Measurements from ENCODE around the gene MARK3.

Gene MARK3

DNA sequence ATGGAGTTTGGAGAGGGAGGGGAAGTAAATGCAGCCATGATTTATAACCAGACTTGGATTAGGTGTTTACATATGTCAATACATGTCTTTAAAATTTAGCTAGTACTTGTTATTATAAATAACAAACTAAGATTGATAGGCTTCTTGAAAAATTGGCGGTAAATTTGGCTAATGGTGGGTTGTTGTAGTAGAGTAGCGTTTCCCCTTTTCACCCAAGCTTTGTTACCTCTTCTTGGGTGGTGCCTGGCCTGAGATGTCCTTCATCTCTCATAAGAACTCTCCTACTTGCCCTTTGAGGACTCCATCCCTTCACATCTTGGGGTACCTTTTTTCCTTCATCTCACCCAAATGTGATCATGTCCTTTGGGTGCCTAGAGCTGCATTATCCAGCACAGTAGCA, 11.2 kb downstream of the MARK3 start:
- no peak for DNase-seq

DNA sequence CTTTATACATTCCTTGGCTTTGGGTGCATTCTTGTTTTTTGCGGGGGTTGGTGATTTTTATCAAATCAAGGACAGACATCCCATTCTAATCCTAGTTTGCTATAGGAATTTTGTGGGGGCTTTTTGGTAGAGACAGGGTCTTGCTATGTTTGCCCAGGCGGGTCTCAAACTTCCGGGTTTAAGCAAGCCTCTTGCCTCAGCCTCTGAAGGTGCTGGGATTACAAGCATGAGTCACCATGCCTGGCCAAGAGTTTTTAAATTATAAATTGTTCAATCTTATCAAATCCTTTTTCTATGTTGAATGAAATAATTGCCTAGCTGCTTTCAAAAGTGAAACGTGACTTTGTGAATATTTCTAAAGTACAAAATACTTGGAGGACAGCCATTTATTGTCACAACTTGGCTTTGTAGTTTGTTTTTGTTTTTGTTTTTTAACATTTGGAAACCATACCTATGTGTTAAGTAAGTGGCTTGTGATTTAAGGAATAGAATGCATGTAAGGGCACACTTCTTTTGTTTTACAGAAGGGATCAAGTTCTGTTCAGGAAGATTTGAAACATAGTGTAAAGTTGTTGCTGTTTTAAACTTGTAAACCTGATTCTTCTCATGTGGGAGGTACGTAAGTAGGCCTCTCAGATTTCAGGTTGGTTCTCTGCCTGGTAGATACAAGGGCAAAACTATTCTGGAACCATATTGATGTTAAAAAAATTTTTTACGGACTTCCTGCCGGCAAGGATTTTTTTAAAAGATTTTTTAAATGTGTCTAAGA, 13.4 kb downstream of the MARK3 start:
- no peak for DNase-seq

DNA sequence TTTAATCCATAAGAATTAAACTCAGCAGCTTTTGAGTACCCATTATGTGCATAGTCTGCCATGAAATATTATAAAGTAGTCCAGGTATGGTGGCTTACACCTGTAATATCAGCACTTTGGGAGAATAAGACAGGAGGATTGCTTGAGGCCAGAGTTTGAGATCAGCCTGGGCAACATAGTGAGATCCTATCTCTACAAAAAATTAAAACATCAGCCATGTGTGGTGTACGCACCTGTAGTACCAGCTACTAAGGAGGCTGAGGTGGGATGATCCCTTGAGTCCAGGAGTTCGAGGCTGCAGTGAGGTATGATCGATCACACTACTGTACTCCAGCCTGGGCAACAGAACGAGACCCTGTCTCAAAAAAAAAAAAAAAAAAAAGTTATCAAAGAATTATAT, 15.3 kb downstream of the MARK3 start:
- DNase-seq: no peak

GRCh38 chr14:103401223-103402214, 16.3 kb downstream of the MARK3 start:
- no peak for DNase-seq

DNA sequence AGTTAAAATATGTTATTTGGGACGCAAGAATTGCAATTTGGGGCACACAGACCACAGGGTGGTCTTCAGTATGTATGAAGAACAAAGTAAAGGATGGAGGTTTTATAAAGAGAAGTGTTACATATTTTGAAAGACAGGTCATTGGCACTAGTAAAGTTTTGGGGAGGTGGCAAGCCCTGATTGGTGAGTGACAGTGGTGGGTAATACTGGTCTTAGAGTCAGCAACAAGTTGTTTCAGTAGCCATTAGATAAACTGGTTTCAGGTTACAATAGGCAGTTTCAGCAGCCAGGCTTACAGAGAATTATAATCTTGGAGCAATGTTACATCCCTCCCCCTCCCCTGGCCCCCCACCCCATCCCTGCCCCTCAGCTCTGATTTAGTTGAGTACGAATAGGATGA, 17.5 kb downstream of the MARK3 start:
- DNase-seq: no peak

GRCh38 chr14:103404032-103404918, 19.1 kb downstream of the MARK3 start:
- no peak for DNase-seq

GRCh38 chr14:103404920-103405319, 19.7 kb downstream of the MARK3 start:
- no peak for DNase-seq

- peak in 1 of 14 donors; percentile 43 for DNase-seq
Measured at GRCh38 chr14:103408491-103409155, 23.4 kb downstream of the MARK3 start.

DNA sequence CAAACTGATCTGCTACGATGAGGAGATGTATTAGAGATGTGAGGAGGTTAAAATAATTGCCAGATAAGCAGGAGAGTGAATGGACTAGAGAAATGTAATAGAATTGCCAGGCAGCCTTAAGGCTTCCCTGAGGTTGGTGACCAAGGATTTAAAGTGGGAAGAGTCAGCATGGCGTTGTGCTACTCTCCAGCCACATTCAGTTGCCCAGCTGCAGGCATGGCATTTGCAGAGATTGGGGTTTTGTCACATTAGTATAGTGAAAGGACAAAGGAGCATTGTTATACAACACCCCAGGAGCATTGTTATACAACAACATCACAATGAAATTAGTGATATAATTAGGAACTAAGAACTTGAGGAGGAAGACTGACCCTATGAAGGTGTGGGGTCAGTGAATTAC, 31.7 kb downstream of the MARK3 start:
- peak in 2 of 14 donors; percentile 11 to 18 for DNase-seq

DNA sequence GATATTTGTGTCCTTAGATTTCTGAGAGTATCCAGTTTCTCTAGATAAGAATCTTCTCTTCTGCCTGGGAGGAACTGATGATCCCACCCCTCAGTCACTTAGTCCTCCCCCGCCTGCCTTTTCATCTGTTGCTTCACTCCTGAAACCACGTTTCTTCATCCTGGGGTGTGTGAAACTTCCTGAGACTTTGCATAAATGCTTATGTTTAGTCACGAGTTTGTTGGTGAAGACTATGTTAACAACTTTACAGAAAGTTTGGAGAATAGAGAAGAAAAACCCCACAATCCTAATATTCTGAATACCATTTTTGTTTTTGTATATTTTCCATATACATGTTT, 33.2 kb downstream of the MARK3 start:
- no peak for DNase-seq

DNA sequence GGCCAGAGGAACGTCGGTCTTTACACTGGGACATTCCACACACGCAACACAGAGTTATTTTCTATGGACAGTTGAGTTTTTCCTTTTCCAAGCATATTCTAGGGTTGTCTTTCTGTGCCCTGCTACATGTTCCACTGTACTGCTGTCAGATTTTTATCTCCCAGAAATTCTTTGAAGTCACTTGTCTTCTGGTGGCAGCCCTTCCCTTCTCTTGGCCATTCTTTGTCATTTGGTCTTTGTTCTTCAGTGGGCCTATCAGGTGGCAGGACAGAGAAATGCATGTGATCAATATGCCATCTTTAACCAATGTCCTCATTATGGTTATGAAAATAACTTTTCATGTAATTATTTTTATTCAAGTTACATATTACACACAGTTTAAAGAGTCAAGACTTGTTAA, 36.3 kb downstream of the MARK3 start:
- DNase-seq: no peak

- DNase-seq: no peak
Measured at GRCh38 chr14:103423050-103423461, 37.8 kb downstream of the MARK3 start.

DNA sequence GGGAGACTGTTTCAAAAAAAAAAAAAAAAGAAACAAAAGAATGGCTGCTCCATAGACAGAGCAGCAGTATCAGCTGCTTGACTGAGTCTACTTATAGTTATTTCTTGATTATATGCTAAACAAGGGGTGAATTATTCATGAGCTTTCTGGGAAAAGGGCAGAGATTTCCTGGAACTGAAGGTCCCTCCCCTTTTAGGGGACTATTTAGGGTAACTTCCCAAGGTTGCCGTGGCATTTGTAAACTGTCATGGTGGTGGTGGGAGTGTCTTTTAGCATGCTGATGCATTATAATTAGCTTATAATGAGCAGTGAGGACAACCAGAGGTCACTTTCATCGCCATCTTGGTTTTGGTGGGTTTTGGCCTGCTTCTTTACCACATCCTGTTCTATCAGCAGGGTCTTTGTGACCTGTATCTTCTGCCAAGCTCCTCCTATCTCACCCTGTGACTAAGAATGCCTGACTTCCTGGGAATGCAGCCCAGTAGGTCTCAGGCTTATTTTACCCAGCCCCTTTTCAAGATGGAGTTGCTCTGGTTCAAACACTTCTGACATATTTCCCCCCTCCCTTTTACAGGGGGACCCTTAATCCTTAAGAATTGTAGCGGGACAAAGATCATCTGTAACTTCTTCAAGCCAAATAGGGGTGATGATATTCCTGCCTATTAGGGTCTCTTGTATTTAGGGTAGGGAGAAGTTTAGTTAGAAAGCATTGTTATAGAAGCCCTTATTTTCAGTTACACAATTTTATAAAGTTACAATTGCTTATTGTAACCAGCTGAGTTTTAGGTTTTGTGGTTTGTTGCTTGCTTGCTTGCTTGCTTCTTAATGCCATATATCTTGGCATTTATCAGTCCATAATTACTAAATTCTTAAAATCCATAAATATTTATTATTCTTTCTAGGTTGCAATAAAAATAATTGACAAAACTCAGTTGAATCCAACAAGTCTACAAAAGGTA, 42.5 kb downstream of the MARK3 start:
- peak in 2 of 14 donors; percentile 15 to 40 for DNase-seq

DNA sequence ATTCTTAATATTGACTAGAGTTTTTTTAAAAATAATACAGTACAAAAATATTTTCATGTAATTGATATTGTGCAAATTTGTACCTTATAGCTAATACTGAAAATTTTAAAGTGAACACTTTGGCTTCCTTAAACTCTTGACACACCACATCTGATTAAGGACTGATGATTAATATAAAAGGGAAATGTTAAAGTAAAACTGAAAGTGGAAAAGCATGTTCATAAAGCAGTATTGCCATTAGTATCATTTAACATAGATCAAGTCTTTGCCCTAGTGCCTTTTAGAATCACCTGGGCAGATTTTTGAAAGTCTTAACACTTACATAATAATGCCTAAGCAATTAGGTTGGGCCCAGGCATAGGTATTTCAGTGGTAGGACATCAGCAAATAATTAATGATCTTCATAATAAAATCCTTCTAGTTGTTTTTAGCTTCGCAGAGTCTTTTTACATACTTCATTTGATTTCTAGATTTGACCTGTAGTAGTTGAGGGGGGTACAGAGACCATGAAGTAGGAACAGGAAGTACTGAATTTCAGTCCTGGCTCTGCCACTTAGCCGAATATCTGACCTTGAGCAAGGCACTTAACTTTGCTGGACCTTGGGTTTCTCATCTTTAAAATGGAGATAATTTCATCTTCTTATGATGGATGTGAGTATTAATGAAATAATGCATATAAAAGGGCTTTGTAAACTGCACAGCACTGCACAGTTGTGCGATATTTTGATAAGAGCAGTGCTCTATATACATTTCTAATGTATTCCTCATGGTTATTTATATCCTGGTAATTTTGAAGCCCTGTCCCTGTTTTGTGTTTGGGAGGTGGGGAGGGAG, 43.7 kb downstream of the MARK3 start:
- no peak for DNase-seq

DNA sequence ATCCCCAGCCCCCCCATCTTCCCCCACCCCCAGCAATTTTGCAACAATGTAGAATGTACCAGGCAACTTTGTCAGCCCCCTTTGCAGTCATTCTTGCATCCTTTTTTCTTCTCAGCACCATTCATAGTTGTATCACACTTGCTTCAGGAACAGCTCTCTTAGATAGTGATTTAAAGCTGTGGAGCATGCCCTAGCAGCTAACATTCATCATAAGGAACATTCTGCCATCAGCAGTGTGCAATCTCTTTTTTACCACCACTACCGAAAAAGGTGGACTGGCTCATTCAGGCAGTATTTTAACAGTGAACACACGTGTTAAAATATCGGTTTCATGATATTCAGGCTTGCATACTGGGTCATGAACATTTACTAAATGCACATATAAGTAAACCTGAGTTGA, 45.1 kb downstream of the MARK3 start:
- DNase-seq: no peak

DNA sequence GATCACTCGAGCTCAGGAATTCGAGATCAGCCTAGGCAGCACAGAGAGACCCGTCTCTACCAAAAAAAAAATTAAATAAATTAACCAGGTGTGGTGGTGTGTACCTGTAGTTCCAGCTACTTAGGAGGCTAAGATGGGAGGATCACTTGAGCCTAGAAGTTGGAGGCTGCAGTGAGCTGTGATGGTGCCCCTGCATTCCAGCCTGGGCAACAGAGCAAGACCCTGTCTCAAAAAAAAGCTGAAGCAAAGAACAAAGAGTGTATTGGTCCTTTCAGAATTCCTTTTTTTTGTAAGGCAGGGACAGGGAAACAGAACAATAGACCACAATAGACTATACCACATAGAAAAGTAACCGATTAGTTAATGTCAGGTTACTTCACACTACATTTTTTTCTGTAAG, 47.4 kb downstream of the MARK3 start:
- DNase-seq: no peak

GRCh38 chr14:103433916-103434563, 48.8 kb downstream of the MARK3 start:
- DNase-seq: no peak

- no peak for DNase-seq
Measured at GRCh38 chr14:103434868-103435442, 49.7 kb downstream of the MARK3 start.

GRCh38 chr14:103436533-103436932, 51.3 kb downstream of the MARK3 start:
- DNase-seq: no peak

Measured in C1 segment of cervical spinal cord (tissue), 14 donors.